K562 (cell line): Measurements from ENCODE around the gene MARS1. TPM values are rescaled to one million over a fixed set of nuclear protein-coding genes. Genes with fewer than 3 reads are reported as not detected.

Experiments
- BCOR ChIP-seq: fragments of 450-650 bp; IDR thresholded peaks from 2 replicates; pipeline ENCODE4 v1.6.1; 2016
- CAMTA2 ChIP-seq: fragments of 250-450 bp; sonication (Bioruptor Pico); conservative IDR thresholded peaks from 2 replicates; pipeline ENCODE4 v1.5.1; 2022
- CBFB ChIP-seq: sonication (generic); formaldehyde crosslinking; IDR thresholded peaks from 2 replicates; pipeline ENCODE4 v1.4.0; 2020; ENCODE audit warnings: mild to moderate bottlenecking, missing genetic modification reagents
- CEBPZ ChIP-seq: fragments of 150-350 bp; IDR thresholded peaks from 2 replicates; pipeline ENCODE4 v1.6.1; 2014; ENCODE audit warnings: low read depth, mild to moderate bottlenecking, low read length, borderline replicate concordance
- CLOCK ChIP-seq: fragments of 250-450 bp; sonication (Bioruptor Pico); IDR thresholded peaks from 2 replicates; pipeline ENCODE4 v1.4.0; 2020; ENCODE audit warnings: mild to moderate bottlenecking, moderate library complexity, borderline replicate concordance
- CREBBP ChIP-seq: IDR thresholded peaks from one replicate; pipeline ENCODE4 v1.6.1; 2012; ENCODE audit warnings: low read depth, mild to moderate bottlenecking, control low read depth, inconsistent platforms, low read length
- CREM ChIP-seq: IDR thresholded peaks from 2 replicates; pipeline ENCODE4 v1.6.1; 2014; ENCODE audit warnings: antibody characterized with exemption, low read depth
- CSDE1 ChIP-seq, 2 experiments: fragments of 450-650 bp; IDR thresholded peaks; 2 replicates each; pipeline ENCODE4 v1.6.1; 2016; ENCODE audit warnings: mild to moderate bottlenecking in 1 of 2
- DACH1 ChIP-seq: fragments of 450-650 bp; IDR thresholded peaks from 2 replicates; pipeline ENCODE4 v1.6.1; 2018; ENCODE audit not compliant: partially characterized antibody
- EGR1 ChIP-seq: fragments of 450-650 bp; conservative IDR thresholded peaks from 2 replicates; pipeline ENCODE4 v1.6.1; 2017; ENCODE audit warnings: mild to moderate bottlenecking
- EHMT2 ChIP-seq: fragments of 450-650 bp; IDR thresholded peaks from 2 replicates; pipeline ENCODE4 v1.6.1; 2018; ENCODE audit warnings: antibody characterized with exemption
- EWSR1 ChIP-seq: fragments of 450-650 bp; IDR thresholded peaks from 2 replicates; pipeline ENCODE4 v1.6.1; 2018; ENCODE audit warnings: borderline replicate concordance, mild to moderate bottlenecking, low read depth, moderate library complexity; ENCODE audit not compliant: partially characterized antibody
- IFI16 ChIP-seq: fragments of 250-450 bp; sonication (Bioruptor Pico); IDR thresholded peaks from 2 replicates; pipeline ENCODE4 v2.1.2; 2022; ENCODE audit warnings: mild to moderate bottlenecking, inconsistent platforms
- KAT2B ChIP-seq: IDR thresholded peaks from one replicate; pipeline ENCODE4 v1.6.1; 2012; ENCODE audit warnings: low read depth, mild to moderate bottlenecking, control low read depth, inconsistent platforms, low read length, moderate library complexity
- KDM1A ChIP-seq, 2 experiments: fragments of 450-650 bp; IDR thresholded peaks; 2 replicates each; pipeline ENCODE4 v1.6.1; 2016; ENCODE audit warnings: mild to moderate bottlenecking in 2 of 2
- KLF1 ChIP-seq: fragments of 450-650 bp; IDR thresholded peaks from 2 replicates; pipeline ENCODE4 v1.6.1; 2016; ENCODE audit warnings: missing genetic modification characterization, missing compliant biosample characterization
- MCM7 ChIP-seq, 2 experiments: fragments of 450-650 bp; IDR thresholded peaks; 2 replicates each; pipeline ENCODE4 v1.6.1; 2016 to 2018
- PRPF4 ChIP-seq: fragments of 200-400 bp; formaldehyde crosslinking; IDR thresholded peaks from one replicate; pipeline ENCODE4 v1.6.1; 2017; ENCODE audit warnings: low read length, low read depth, mild to moderate bottlenecking; ENCODE audit not compliant: insufficient read depth, poor library complexity, severe bottlenecking
- RBM22 ChIP-seq: fragments of 200-400 bp; formaldehyde crosslinking; IDR thresholded peaks from 2 replicates; pipeline ENCODE4 v1.6.1; 2018; ENCODE audit warnings: low read length, low read depth; ENCODE audit not compliant: poor library complexity, severe bottlenecking
- SAP30 ChIP-seq: fragments of 200-600 bp; sonication (generic); IDR thresholded peaks from 2 replicates; pipeline ENCODE4 v1.6.1; 2012; ENCODE audit warnings: borderline replicate concordance, low read depth, mild to moderate bottlenecking, moderate library complexity, low read length, control low read depth, inconsistent platforms; ENCODE audit not compliant: insufficient read depth, poor library complexity, severe bottlenecking
- SMARCE1 ChIP-seq: fragments of 450-650 bp; IDR thresholded peaks from 2 replicates; pipeline ENCODE4 v1.7.1; 2016; ENCODE audit warnings: mild to moderate bottlenecking
- THAP7 ChIP-seq: fragments of 250-450 bp; sonication (Bioruptor Pico); IDR thresholded peaks from 2 replicates; pipeline ENCODE4 v1.5.0; 2021
- XRCC3 ChIP-seq: fragments of 450-650 bp; IDR thresholded peaks from 2 replicates; pipeline ENCODE4 v1.6.1; 2017; ENCODE audit warnings: mild to moderate bottlenecking, moderate library complexity
- ZEB2 ChIP-seq: fragments of 450-650 bp; IDR thresholded peaks from 2 replicates; pipeline ENCODE4 v1.6.1; 2016
- ZNF561 ChIP-seq: fragments of 450-650 bp; formaldehyde crosslinking; conservative IDR thresholded peaks from 2 replicates; pipeline ENCODE4 v1.4.0; 2020; ENCODE audit warnings: mild to moderate bottlenecking, moderate library complexity
- ZNF586 ChIP-seq: fragments of 450-650 bp; formaldehyde crosslinking; conservative IDR thresholded peaks from 2 replicates; pipeline ENCODE4 v1.4.0; 2020; ENCODE audit warnings: mild to moderate bottlenecking, moderate library complexity
- ZSCAN32 ChIP-seq: fragments of 450-650 bp; formaldehyde crosslinking; IDR thresholded peaks from 2 replicates; pipeline ENCODE4 v1.4.0; 2020; ENCODE audit warnings: mild to moderate bottlenecking, moderate library complexity
- polyA plus RNA-seq, 8 experiments: library from polyadenylated mRNA; depleted of rRNA in 4 of 8; stranded (reverse) in 5 of 8; unstranded in 3 of 8; fragments of >200 nt; fragmentation: Nextera tagmentation in 2 of 8; fragmentation: Illumina TruSeq in 1 of 8; extraction: Ambion mirVana in 2 of 8; extraction: Trizol in 1 of 8; gene quantifications; 2 replicates each; pipeline versions ENCODE4 v1.2.1 to v1.2.3, GENCODE V29; 2011 to 2014; ENCODE audit warnings: inconsistent platforms in 1 of 8, missing spikeins in 1 of 8
- total RNA-seq, 7 experiments: library from RNA; depleted of rRNA in 6 of 7; stranded (reverse); fragments of >200 nt in 6 of 7; fragmentation: Illumina TruSeq in 2 of 7; extraction: Trizol in 2 of 7; gene quantifications; 2 replicates each; pipeline versions ENCODE4 v1.2.1 to v1.2.3, GENCODE V29; 2011 to 2021; ENCODE audit warnings: low replicate concordance in 1 of 7

Gene MARS1
- total and polyA plus RNA-seq, 9 of the 15 experiments (the other 6 are each of a cell fraction or from before 2014, with no cell fraction given): 117 to 382 (median 220) TPM

- no peak for TF ChIP-seq THAP7 (CRISPR knock-in tag)
- TF ChIP-seq IFI16 (CRISPR knock-in tag): no peak
- no peak for TF ChIP-seq CREBBP
- TF ChIP-seq EHMT2: no peak
- peak; percentile 52; the same call in 1 of the 2 replicates for TF ChIP-seq SMARCE1
- no peak for TF ChIP-seq XRCC3
- no peak for TF ChIP-seq ZNF586 (CRISPR knock-in tag)
- TF ChIP-seq ZSCAN32 (CRISPR knock-in tag): no peak
- no peak for TF ChIP-seq KLF1 (tag)
- TF ChIP-seq CREM: peak; percentile 52; the same call in 1 of the 2 replicates
- no peak for TF ChIP-seq CAMTA2 (CRISPR knock-in tag)
- peak; percentile 33 for TF ChIP-seq DACH1
- no peak for TF ChIP-seq RBM22
- no peak for TF ChIP-seq CSDE1 (IDR thresholded peaks at IDR 0.05)
- TF ChIP-seq CEBPZ: no peak
- no peak for TF ChIP-seq CBFB (CRISPR knock-in tag)
- TF ChIP-seq EWSR1: no peak
- no peak for TF ChIP-seq SAP30
- TF ChIP-seq ZNF561: no peak
- no peak for TF ChIP-seq MCM7 (IDR thresholded peaks at IDR 0.05)
- TF ChIP-seq PRPF4: no peak
- no peak for TF ChIP-seq KAT2B
- TF ChIP-seq BCOR: no peak
- no peak for TF ChIP-seq CLOCK (CRISPR knock-in tag)
- TF ChIP-seq KDM1A (IDR thresholded peaks at IDR 0.05): peak; percentile 75 to 83
- TF ChIP-seq EGR1: no peak
- peak; percentile 50; the same call in 1 of the 2 replicates for TF ChIP-seq ZEB2
These were observed 64.4 kb downstream of the MARS1 start (continued) for GRCh38 chr12:57552306-57552651.
